ENCODE measurements around the gene FMN1.

The FMN1 gene

DNA sequence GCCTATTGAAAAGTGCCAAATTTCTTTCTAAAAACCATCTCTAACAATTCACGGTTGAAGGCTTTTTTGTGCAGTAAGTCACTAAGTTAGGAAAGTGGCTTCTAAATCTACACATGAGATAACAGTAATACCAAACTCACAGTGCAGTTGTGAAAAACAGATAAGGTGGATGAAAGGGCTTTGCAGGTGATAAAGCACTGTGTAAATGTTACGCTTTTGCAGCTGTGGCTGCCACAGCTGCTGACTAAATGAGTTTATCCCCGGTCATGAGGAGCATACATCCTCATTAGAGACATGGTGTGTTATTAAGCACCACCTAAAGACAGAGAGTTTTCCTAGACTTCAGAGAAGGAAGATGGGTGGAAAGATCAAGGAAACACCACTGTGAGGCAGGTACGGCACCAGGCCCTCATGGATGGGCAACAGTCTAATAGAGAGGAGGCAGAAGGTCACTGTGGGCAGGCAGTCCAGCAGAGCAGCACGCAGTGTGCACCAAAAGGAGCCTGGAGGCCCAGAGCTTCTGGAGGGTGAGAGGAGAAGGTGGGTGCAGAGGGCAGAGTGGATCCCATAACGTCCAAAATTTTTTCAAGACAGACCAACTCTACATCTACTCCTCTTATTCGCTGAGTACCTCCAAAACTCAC lies 68.5 kb downstream of the FMN1 start:
- DNase-seq (ENCODE audit: low read depth): no peak
- no peak for TF ChIP-seq CTCF (conservative IDR thresholded peaks at IDR 0.05; ENCODE audit: low read length)
- no peak overlapping the region for H3K4me3 ChIP-seq (ENCODE audit: low read length)

DNA sequence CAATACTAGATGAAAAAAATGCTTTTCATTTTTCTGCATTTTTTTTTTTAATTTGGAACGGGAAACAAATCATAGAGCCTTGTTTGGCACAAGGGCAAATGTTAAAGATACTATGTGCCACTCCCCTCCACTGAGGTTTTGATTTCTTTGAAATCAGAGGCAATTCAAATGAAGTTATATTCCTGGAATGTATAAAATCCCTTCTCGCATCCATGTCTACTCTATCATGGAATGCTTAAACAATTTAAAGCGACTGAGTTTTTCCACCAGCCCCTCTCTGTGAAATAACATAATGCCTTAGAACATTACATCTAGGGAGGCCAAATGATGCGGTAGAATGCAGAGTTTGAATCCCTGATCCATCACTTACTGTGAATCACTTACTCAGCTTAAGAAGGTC lies 69.7 kb downstream of the FMN1 start:
- no peak for TF ChIP-seq CTCF (conservative IDR thresholded peaks at IDR 0.05; ENCODE audit: low read length)
- DNase-seq (ENCODE audit: low read depth): no peak
- no peak overlapping the region for H3K4me3 ChIP-seq (ENCODE audit: low read length)

DNA sequence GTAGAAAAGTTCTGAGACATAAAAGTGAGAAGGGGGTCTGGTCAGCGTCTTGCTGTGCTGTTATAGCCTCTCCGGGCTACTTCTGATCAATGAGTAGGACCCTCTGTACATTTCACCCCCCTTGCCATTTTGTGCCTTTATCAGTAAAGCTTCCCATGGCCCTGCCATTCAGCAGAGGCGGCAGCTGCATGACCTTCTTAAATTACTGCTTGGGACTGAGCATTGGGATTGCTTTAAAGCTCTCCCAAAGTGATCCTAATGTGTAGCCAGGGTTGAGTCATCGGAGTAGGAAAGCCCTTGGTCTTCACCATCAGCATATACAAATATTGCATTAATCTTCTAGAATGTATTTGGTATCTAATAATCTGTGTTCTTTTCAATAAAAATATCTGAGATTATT lies 70.2 kb downstream of the FMN1 start:
- H3K4me3 ChIP-seq (ENCODE audit: low read length): no peak overlapping the region
- no peak for TF ChIP-seq CTCF (conservative IDR thresholded peaks at IDR 0.05; ENCODE audit: low read length)
- DNase-seq (ENCODE audit: low read depth): no peak

GRCh38 chr15:33119865-33120264 lies 74.6 kb downstream of the FMN1 start:
- H3K4me3 ChIP-seq (ENCODE audit: low read length): no peak overlapping the region
- DNase-seq (ENCODE audit: low read depth): no peak
- TF ChIP-seq CTCF (conservative IDR thresholded peaks at IDR 0.05; ENCODE audit: low read length): no peak

DNA sequence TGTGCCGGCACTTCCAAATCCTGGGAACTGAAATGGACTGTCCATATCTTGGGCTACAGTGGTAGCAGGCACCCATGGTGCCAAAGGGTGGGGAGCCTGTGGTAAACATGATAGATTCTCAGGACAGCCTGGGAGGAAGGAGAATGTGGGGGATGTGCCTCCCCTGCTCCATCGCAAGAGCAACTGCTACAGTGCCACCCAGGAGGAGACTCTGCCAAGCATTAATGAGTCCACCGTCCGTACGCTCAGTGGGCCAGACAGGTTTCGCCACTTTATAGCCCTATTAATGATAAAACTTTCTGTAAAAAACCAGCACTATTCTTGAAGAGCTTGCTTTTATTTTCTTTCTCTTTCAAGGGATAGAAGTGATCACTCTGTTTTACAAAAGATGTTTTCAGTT lies 75.2 kb downstream of the FMN1 start:
- no peak for DNase-seq (ENCODE audit: low read depth)
- no peak for TF ChIP-seq CTCF (conservative IDR thresholded peaks at IDR 0.05; ENCODE audit: low read length)
- no peak overlapping the region for H3K4me3 ChIP-seq (ENCODE audit: low read length)

DNA sequence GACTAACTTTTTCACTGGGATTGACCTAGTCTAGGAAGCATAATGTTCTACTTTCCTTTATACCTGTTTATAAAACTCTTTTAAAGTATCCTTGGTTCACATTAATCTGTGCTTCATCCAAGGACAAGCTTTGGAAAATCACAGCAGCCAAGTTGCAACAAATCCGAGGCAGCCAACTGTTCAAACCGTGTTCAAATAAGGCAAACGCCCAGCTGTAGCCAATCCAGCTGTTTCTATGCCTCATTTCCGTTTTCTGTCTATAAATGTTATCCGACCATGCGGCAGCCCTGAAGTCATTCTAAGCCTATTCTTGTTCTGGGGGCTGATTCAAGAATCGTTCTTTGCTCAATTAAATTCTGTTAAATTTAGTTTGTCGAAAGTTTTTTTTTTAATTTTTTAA lies 78.3 kb downstream of the FMN1 start:
- H3K4me3 ChIP-seq (ENCODE audit: low read length): no peak overlapping the region
- TF ChIP-seq CTCF (conservative IDR thresholded peaks at IDR 0.05; ENCODE audit: low read length): no peak
- no peak for DNase-seq (ENCODE audit: low read depth)

DNA sequence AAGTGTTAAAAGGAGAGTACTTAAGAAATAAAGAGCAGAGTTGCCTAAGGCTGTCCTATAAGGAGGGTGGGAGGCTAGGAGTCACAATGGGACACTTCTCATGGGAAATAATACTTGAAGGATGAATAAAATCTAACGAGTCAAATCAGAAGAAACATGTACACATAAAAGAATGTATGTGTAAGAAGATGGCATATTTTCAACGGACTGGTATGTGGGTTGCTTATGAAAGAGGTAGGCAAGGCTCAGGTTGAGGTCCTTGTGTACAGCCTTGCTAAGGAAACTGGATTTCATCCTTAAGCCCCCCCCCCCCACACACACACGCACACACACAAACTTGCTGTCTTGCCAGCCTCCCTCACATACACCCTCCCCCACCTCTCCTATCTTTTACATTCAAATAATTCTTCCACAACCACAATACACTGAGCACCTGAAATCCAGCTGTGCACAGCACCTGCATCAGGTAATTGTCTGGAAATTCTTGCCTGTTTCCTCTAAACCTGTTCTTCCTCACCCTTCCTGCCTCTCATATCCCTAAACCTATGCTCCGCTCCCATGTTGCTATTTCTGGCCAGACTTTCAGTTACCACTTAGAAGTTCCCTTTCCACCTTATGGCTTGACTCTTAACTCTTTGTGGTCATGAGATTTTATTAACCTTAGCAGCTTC lies 79.2 kb downstream of the FMN1 start:
- DNase-seq (ENCODE audit: low read depth): peak; percentile 41
- no peak overlapping the region for H3K4me3 ChIP-seq (ENCODE audit: low read length)
- TF ChIP-seq CTCF (conservative IDR thresholded peaks at IDR 0.05; ENCODE audit: low read length): no peak
